HG02943 (cell line): ENCODE measurements around the gene COL2A1.

Experiments used
- ATAC-seq: cut with Tn5 transposase; IDR thresholded peaks from one replicate; pipeline ENCODE4 v1.9.1; 2021; ENCODE audit warnings: mild to moderate bottlenecking, low read depth, moderate library complexity; ENCODE audit not compliant: unreplicated experiment

COL2A1 gene

DNA sequence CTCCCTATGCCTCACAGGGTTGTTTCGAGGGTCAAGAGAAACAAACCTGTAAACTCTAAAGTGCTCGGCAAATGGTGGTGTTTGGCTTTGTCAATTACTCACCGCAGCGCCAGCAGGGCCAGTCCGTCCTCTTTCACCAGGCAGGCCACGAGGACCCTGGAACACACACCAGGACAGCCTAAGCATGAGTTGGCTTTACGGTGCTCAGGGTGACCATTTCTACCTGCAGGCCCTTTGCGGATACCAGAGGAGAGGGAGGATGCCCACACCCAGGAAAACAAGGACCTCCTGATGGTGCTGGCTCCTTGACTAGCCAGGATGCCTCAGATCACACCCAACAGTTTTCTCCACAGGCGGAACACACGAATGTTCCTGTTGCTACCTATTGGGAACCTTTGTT, 11.5 kb downstream of the COL2A1 start:
- no peak for ATAC-seq

DNA sequence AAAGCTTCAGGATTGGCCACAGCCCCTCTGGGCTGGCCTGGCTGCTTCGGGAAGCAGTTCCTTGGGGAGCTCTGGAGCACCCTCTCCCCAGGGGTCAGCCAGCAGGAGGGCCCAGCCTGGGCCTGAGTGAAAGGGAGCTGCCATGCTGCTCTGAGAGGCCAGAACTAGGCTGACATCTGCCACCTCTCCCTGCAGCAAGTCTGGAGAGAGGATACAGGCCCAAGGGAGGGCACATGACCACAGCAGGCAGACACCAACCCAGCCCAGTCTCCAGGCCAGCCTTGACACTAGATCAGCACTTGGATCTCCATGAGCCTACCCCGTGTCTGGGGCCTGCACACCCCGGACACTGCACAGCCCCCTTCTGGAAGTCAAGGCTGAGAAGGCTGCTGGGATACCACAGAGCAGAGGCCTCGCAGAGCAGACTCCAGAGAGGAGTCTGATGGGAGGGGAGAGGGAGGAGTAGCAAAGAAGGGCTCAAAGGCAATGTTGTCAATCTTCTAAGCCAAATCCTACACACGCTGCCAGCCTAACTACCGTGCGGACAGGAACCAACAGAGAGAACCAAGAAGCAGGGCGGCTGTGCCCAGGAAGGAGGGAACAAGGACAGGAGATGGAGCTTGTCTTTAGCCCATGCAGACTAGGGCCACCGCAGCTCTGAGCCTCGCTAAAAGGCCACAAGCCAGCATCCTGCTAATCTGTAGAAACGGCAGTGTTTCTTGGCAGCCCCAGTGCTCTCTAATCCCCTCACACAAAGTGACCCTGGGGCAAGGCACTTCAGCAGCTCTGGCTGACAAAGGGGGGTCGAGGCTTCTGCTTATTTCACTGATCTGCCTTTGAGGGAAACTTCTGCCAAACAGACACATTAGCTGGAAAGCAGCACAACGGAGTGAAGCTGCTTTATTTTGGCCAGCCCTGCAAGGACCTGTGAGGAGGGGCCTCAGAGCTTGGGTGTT, 12.9 kb downstream of the COL2A1 start:
- ATAC-seq: no peak

DNA sequence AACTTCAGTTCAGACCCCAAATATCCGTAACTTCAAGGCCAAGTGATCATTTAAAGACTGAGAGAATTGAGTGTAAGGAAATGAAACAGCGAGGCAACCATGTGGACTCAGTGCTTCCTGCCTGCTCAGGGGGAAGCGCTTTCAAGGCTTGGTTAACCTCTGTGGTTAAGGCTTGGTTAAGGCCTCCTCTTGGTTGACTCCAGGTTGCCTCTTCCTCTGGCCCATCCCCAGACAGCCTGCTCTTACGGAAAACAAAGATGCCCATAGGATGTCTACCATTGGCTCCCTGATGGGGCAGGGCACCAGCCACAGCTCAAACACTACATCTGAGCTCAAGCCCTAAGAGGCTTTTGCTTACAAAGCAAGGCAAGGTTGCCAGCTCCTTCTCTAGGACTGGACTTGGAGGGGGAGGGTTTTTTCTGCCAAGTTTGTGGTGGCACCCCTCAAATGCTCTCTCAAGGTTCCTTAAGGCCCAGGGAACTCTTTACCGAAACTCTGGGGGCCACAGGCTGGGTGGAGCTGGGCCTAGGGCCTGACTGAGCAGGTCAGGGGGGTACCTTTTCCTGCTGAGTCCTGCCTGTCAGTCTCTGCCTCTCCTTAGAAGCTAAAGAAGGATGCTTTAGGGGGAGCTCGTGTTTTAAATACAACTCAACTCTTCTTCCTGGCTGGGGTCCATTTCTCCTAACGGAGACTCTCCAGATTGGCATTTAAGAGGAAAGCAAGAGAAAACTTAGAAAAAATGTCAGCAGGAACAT, 13.7 kb downstream of the COL2A1 start:
- peak; percentile 90 for ATAC-seq

DNA sequence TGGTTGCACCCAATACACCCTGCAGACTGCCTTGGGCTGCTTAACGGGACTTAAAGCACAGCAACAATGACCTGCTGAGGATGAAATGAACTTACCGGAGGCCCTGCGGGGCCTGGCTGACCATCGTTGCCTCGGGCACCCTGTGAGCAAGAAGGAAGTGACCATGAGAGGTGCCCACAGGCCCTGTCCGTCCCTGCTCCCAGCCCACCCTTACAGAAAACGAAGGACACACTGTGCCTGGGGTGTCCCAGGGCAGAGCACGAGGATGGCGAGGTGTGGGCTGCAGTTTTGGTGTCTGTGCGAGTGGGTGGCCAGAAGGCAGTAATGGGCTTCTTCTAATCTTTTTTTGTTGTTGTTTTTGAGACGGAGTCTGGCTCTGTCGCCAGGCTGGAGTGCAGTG, 14.6 kb downstream of the COL2A1 start:
- ATAC-seq: no peak

DNA sequence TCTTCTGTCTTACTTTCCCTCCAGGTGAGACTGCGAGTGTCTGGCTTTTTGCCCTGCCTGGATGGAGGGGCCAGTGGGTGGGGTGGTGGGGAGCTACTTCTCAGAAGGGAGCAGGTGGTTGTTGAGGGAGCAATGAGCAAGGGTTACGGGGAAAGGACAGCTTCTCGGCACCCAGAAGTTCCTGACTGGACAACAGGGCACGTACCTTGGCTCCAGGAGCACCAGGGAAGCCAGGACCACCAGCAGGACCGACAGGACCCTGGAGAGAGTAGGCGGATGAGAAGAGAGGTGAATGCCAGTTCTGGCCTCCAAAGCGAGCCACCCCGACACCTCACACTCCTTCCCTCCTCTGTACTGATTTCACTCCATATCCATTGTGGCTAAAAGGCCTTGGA, 15.3 kb downstream of the COL2A1 start:
- ATAC-seq: no peak

DNA sequence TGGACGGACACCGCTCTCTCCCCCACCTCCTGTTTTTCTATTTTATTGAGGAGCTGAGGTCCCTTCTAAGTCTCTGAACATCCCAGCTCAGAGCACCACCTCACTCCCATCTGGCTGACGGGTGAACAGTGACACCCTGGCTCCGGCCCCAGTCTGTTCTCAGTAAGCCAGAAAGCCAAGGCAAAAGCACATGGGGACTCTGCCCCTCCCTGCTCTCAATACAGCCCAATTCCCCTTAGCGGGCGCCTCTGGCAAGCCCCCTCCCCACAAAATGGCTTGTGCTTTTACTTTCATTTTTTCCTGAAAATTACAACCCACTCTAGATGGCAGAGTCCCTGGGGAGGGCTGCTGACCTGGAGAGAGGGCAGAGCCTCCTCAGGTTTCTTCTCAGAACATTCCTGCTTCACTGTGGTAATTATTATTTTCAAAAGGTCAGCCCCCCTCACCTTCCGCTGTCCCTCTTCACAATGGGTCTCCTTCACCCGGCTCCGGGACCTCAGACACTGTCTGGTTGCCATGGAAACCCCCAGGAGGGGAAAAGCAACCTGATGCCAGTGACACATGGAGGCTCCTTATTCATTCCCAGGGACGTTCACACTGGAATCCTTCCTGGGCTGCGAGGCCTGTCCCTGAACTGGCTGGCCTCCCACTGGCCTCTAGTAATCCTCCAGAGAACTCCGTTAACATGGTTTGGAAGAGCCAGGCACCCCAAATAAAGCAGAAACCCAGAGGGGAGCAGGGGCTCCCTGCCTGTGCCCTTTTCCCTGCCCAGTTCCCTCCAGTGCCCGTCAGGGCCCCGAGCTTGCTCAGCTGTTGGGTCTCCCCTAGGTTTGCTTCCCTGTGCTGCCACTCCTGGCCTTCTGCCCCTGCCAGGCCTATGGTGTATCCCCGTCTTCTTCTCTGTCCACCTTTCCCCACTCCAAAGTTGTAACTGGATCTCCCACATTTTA, 15.9 kb downstream of the COL2A1 start:
- no peak for ATAC-seq

DNA sequence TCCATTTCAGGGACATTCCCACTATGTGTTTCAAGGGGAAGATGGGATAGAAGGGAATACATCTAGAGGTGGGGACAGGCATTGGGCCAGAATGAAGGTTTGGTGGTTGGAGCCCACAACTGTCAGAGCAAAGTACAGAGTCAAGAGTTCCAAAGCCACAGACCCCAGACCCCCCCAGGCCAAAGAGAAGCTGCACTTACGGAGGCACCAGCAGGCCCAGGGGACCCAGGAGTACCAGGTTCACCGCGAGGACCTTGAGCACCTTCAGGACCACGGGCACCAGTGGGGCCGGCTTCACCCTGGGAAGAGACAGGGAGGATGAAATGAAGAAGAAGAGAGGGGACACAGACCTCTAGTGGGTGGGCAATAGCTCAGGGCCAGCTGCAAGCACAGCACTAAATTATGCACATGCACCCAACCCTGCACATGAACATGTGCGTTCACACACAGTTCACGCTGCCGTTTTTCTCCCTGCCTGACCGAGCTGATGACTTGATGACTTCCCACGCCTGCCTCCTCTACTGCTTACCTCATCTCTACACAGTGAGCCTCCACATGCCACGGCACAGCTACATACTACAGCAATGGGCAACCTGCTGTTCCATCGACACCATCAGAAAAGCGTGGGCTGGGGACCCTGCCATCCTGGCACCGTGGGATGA, 16.7 kb downstream of the COL2A1 start:
- ATAC-seq: no peak

DNA sequence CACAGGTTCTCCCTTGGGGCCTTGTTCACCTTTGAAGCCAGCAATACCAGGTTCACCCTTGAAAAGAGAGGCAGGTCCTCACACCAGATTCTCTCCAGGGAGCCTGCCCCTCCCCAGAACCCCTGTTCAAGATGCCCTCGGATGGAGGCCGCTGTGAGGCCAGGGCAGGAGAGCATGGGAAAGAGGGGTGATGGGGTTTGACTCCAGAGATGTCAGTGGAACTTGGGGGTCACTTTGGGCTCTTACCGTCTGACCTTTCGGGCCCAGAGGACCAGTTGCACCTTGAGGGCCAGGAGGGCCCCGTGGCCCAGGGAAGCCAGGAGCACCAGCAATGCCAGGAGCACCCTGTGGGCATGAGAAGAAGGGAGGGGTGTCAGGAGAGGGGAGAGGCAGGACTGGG, 17.4 kb downstream of the COL2A1 start:
- ATAC-seq: no peak

DNA sequence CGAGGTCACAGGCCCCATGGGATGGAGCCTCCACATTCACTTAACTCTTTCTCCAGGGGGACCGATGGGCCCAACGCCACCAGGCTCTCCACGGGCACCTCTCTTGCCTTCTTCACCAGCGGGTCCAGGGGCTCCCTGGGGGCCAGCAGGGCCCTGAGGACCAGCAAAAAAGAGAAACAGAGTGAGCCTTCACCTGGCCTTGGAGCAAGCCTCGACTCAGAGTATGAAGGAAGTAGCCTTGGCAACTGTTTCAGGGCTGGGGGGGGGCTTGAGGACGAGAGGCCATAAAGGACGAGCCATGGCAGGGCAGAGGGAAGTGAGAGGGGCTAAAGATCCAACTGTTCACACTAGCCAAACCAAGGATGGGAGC, 18.0 kb downstream of the COL2A1 start:
- ATAC-seq: no peak

DNA sequence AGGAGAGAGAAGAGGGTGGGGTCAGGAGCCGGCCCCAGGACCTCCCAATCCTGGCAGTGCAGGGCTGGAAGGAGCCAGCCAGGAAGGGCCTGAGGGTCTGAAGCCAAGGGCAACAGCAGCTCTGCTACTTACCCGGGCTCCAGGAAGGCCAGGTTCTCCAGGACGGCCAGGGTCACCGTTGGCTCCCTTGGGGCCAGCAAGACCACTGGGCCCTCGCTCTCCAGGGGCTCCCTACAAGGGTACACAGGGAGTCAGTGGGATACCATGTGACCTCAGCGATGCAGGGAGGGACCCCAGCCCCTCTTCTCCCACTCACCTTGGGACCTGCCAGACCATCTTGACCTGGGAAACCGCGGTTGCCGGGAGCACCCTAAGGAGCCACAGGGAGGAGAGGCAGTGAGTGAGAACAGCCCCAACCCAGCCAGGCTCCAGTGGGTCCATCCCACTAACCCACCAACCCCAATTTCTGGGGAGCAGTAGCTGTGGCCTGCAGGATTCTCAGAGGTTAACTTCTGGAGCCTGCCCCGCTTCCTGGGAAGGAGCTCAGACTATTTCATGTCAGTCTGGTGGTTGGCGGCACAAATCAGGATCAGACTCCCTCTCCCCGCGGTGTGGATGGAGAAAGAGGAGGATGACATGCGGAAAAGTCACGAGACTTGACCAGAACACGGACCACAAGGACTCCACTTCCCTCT, 18.5 kb downstream of the COL2A1 start:
- no peak for ATAC-seq

DNA sequence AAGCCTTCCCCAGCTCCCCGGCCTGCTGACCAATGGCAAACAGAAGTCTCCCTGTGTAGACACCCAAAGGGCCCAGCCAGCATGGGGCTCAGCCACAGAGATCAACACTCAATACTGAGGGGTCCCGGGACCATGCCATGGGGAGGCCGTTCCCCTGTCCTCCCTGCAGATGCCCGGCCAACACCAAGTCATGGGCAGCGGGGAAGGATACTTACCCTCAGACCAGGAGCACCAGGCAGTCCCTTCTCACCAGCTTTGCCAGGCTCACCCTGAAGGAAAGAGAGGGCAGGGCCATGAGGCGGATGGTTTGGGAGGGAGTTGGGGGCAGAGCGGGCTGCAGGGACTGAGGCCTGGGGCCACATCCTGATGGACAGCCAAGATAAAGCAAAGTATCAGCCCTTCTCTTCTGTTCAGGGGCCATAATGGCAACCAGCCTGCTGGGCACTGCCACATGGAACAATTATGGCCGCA, 19.9 kb downstream of the COL2A1 start:
- ATAC-seq: no peak

DNA sequence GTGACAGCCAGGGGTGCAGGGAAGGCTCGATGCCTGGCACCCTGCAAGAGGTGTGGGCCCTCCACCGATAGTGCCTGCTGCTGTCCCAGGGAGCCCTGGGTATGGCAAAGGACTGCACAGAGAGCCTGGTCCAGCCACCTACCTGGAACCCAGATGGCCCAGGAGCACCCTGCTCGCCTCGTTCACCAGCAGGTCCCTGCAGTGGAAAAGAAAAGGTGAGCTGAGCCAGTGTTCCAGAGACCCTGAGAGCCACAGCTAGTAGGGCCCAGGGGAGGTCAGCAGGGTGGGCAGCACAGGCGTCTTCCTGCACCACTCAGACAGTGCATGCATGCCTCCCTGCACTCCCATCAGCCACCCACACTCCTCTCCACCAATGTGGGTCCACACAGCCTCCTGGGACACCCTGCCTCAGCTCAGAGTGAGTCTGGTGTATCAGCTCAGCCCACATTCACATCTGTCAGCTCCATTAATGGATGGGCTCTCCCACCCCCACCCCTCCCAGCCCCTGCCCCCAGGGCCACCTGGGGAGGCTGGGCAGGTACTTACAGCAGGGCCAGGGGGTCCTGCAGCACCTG, 20.6 kb downstream of the COL2A1 start:
- ATAC-seq: no peak

DNA sequence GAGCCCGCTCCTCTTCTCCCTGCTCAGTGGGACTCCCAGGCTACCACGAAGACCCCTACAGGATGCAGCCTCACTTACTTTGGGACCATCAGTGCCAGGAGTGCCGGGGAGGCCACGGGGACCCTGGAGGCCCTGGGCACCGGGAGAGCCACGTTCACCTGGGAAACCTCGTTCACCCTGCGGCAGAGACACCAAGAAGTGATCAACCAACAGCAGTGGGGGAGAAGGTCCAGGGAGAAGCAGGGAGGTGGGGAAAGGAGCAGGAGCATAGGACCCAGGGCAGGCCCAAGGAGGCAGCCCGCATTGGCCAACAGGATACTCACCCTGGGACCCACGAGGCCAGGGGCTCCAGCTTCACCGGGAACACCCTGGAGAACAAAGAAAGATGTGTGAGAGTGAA, 21.5 kb downstream of the COL2A1 start:
- no peak for ATAC-seq

DNA sequence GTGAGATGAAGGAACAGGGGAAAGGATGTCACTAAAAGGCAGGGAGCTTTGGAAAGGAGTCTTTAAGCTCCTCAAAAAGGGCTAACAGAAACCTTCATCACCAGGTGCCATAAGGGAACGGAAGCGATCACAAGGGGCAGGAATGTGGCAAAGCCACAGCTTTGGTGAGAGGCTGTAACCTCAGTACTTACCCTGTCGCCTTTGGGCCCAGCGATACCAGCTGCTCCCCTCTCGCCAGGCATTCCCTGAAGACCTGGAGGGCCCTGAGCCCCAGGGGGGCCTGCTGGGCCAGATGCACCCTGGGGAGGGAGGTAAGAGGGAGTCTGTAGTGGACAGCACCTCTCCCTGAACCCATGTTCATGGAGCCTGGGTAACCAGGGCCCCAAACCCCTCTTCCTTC, 22.0 kb downstream of the COL2A1 start:
- ATAC-seq: no peak

DNA sequence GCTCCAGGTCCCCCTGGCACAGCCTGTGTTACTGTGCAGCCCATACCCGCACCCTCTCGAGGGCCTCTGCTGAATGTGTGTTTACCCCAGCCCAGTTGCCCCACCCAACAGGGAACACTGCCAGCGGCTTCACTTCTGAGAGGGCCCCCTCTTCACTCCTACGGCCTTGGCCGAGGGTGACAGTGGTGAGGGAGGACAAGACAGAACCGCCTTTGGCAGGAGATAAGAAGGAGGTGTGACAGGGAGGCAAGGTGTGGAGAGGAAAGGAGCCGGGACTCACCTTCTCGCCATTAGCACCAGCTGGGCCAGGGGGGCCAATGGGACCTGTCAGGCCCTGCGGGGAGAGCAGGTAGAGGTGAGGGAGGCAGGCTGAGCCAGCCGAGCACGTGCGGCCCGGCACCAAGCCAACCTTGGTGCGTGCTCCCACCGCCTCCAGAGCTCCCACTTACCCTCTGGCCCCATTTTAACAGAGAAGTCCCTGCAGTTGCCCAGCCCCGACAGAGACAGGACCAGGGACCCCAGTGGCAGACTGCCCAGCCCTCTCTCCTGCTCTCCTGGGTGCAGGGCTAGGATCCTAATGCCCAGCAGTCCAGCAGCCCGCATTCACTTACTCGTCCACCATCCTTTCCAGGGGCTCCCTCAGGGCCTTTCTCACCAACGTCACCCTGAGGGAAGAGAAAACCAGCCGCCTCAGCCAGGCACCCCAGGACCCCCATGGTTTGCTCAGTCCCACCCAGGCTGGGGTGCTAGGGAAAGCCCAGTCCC, 22.6 kb downstream of the COL2A1 start:
- no peak for ATAC-seq

DNA sequence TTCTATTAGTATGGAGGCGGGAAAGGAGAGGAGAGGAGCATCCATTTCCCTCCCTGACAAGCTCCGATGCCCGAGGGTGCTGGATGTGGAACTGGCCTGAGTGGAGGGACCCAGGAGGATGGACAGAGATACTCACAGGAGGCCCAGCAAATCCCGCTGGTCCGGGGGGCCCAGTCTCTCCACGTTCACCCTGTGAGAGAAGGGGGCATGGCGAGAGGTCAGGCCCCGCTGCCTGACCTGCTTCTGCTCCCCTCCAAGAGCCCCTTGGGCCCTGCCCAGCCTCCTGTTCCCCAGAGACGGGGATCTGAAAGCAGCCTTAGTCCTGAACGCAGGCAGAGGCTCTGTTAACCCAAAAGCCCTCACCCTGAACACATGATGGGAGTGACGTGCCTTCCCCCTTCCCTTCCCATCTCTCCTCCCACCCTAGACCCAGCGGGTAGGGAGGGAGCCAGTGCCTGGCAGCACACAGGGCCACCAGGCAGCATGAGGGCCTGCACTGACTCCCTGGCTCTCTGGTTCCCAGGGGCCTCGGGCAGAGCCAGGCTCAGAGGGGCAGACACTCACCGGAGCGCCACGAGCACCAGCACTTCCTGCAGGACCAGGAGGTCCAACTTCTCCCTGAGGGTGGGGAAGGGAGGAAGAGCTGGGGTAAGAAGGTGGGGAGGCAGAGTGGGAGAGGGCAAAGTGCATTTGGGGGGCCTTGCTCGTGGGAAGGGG, 23.3 kb downstream of the COL2A1 start:
- ATAC-seq: no peak

DNA sequence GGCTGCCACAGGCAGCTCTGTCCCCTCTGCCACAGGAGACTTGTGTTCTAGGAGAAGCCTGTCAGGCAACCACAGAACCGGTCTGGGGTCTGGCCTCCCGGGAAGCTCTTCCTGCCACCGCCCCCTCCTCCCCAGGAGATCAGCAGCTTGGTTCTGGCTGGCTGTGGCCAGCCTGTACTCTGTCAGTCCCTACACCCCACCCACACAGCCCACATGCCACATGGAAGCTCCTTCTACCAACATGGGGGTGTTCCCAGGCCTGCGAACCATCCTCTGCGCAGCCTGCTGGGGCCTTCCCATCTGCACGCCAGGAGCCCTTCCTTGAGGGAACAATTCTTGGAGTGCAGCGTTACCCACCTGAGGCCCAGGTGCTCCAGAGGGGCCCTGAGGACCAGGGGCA, 24.1 kb downstream of the COL2A1 start:
- no peak for ATAC-seq

DNA sequence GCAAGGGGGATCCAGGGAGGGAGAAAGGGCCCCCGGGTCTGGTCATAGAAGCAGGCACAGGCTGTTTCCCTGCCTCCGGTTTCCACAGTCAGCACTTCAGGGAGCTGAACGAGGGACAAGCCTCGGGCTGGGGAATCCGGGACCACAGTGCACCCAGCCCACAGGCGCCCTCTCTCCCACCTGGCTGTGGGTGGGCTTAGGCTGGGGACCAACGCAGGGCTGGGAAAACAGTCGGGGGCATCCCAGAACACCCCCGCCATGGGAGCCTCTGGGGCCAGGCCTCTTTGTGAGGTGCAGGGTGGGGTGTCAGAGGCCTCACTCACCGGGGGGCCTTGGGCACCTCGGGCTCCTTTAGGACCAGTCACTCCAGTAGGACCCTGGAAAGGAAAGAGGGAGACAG, 24.6 kb downstream of the COL2A1 start:
- no peak for ATAC-seq
